HCT116 (cell line): ENCODE results near the gene RNF144B. TPM values are rescaled to one million over a fixed set of nuclear protein-coding genes. Genes with fewer than 3 reads are reported as not detected.

Experiments
- ATAC-seq: fragments of 200-7000 bp; cut with Tn5 transposase; 2 replicates; pipeline ENCODE4 v1.9.1; 2020; ENCODE audit warnings: mild to moderate bottlenecking, moderate library complexity
- BruUV-seq: library from RNA; stranded (reverse); fragments of 400-500 nt; replicated peaks from 2 replicates; lab custom pipeline; 2021; lab: Mats Ljungman, UMichigan
- CTCF ChIA-PET: fragments of 300-600 bp; sonication (Branson Sonifier 250); formaldehyde crosslinking; loops from one replicate; lab custom pipeline; 2021; ENCODE audit warnings: antibody characterized with exemption; lab: Charles Lee
- POLR2A ChIA-PET: fragments of 300-600, 350-600 bp; sonication (Branson Sonifier 250); formaldehyde crosslinking; loops from one replicate; lab custom pipeline; 2021; ENCODE audit warnings: antibody characterized with exemption; lab: Charles Lee
- RAD21 ChIA-PET, 2 experiments: fragments of 300-600 bp; sonication (Branson Sonifier 250); formaldehyde crosslinking; loops; one replicate each; lab custom pipeline; 2023; ENCODE audit warnings: low total read pairs in 2 of 2; ENCODE audit not compliant: uncharacterized antibody in 2 of 2, unreplicated experiment in 2 of 2, low non-redundant PET in 1 of 2; lab: Charles Lee
- DNase-seq: peaks from one replicate; pipeline ENCODE4 v3.0.0-alpha.2; 2010; ENCODE audit warnings: low read depth, low spot score
- H2AFZ ChIP-seq: fragments of 200-600 bp; shearing (Covaris generic), sonication (generic); 2 replicates; pipeline ENCODE4 v1.6.1; 2017; ENCODE audit warnings: low read depth, mixed run types, mixed read lengths, antibody characterized with exemption, low read length; ENCODE audit not compliant: poor library complexity, severe bottlenecking
- H3K27ac ChIP-seq: 2 replicates; pipeline ENCODE4 v1.5.1; 2012; ENCODE audit warnings: low read depth, low read length
- H3K27me3 ChIP-seq: fragments of 200-600 bp; sonication (generic); 2 replicates; pipeline ENCODE4 v1.6.1; 2016; ENCODE audit warnings: mixed run types, low read length, mixed read lengths; ENCODE audit not compliant: insufficient read depth
- H3K36me3 ChIP-seq, 2 experiments: fragments of 200-500 bp in 1 of 2; fragments of 200-600 bp in 1 of 2; sonication (Bioruptor generic) in 1 of 2; sonication (generic) in 1 of 2; 2 replicates each; pipeline versions ENCODE4 v1.5.1 to v1.6.1; 2014 to 2016; ENCODE audit warnings: low read length in 2 of 2, inconsistent platforms in 1 of 2, mixed read lengths in 1 of 2, mixed run types in 1 of 2; ENCODE audit not compliant: insufficient read depth in 2 of 2, control insufficient read depth in 1 of 2
- H3K4me1 ChIP-seq, 2 experiments: fragments of 200-600 bp in 1 of 2; sonication (generic) in 1 of 2; 2 replicates each; pipeline versions ENCODE4 v1.5.1 to v1.6.1; 2012 to 2017; ENCODE audit warnings: low read length in 2 of 2, inconsistent platforms in 1 of 2, mild to moderate bottlenecking in 1 of 2, mixed read lengths in 1 of 2, mixed run types in 1 of 2, moderate library complexity in 1 of 2; ENCODE audit not compliant: insufficient read depth in 2 of 2, control insufficient read depth in 1 of 2
- H3K4me2 ChIP-seq: fragments of 200-600 bp; sonication (generic); 2 replicates; pipeline ENCODE4 v1.6.1; 2017; ENCODE audit warnings: mixed run types, low read length, mixed read lengths
- H3K4me3 ChIP-seq, 2 experiments: fragments of 200-600 bp in 1 of 2; sonication (generic) in 1 of 2; replicated peaks in 1 of 2; 2 replicates each; pipeline ENCODE4 v1.5.1; 2011 to 2016; ENCODE audit warnings: low read length in 2 of 2, control low read depth in 1 of 2, low read depth in 1 of 2, mild to moderate bottlenecking in 1 of 2, mixed read lengths in 1 of 2, mixed run types in 1 of 2
- H3K79me2 ChIP-seq: fragments of 200-600 bp; sonication (generic); 2 replicates; pipeline ENCODE4 v1.6.1; 2017; ENCODE audit warnings: mild to moderate bottlenecking, mixed run types, low read length, moderate library complexity, mixed read lengths; ENCODE audit not compliant: insufficient read depth
- H3K9ac ChIP-seq: fragments of 200-600 bp; sonication (generic); 2 replicates; pipeline ENCODE4 v1.6.1; 2016; ENCODE audit warnings: low read length, mixed read lengths
- H3K9me2 ChIP-seq: fragments of 200-600 bp; sonication (generic), shearing (Covaris generic); 2 replicates; pipeline ENCODE4 v1.6.1; 2017; ENCODE audit warnings: mixed run types, mild to moderate bottlenecking, moderate library complexity; ENCODE audit not compliant: insufficient read depth
- H3K9me3 ChIP-seq, 2 experiments: fragments of 200-500 bp in 1 of 2; fragments of 200-600 bp in 1 of 2; sonication (Bioruptor generic) in 1 of 2; sonication (generic) in 1 of 2; 2 replicates each; pipeline ENCODE4 v1.6.1; 2014 to 2017; ENCODE audit warnings: low read length in 2 of 2, mixed read lengths in 2 of 2, inconsistent platforms in 1 of 2, low read depth in 1 of 2, mild to moderate bottlenecking in 1 of 2, mixed run types in 1 of 2, moderate library complexity in 1 of 2; ENCODE audit not compliant: control insufficient read depth in 1 of 2, insufficient read depth in 1 of 2
- H4K20me1 ChIP-seq: fragments of 200-600 bp; sonication (generic), shearing (Covaris generic); 2 replicates; pipeline ENCODE4 v1.6.1; 2017; ENCODE audit warnings: mixed run types, mild to moderate bottlenecking, moderate library complexity; ENCODE audit not compliant: insufficient read depth
- CBX3 ChIP-seq: IDR thresholded peaks from 2 replicates; pipeline ENCODE4 v1.6.1; 2012; ENCODE audit warnings: low read depth
- ELF1 ChIP-seq: IDR thresholded peaks from 2 replicates; pipeline ENCODE4 v1.6.1; 2012; ENCODE audit warnings: low read depth, borderline replicate concordance
- EZH2 ChIP-seq: fragments of 200-600 bp; sonication (generic); IDR thresholded peaks from 2 replicates; pipeline ENCODE4 v1.6.1; 2017; ENCODE audit warnings: antibody characterized with exemption, mixed run types
- FOSL1 ChIP-seq: IDR thresholded peaks from 2 replicates; pipeline ENCODE4 v1.6.1; 2012; ENCODE audit warnings: low read depth
- POLR2A ChIP-seq: IDR thresholded peaks from 2 replicates; pipeline ENCODE4 v1.7.0; 2011; ENCODE audit warnings: borderline replicate concordance; ENCODE audit not compliant: insufficient read depth, insufficient read length; ENCODE audit errors: extremely low read depth
- SRF ChIP-seq: IDR thresholded peaks from 2 replicates; pipeline ENCODE4 v1.6.1; 2012; ENCODE audit warnings: low read depth
- intact Hi-C: fragments of 100-400 bp; cut with micrococcal nuclease; formaldehyde crosslinking; loops from 2 replicates; pipeline ENCODE4 v1.10.0; 2022
- total RNA-seq: library from RNA; stranded (reverse); gene quantifications from one replicate; pipeline ENCODE4 v1.2.1, GENCODE V29; 2021; ENCODE audit not compliant: unreplicated experiment
- TF ChIP-seq, protein P1 (sequence below), 3 experiments: fragments of 200-600 bp in 1 of 3; sonication (generic) in 1 of 3; IDR thresholded peaks in 2 of 3; conservative IDR thresholded peaks in 1 of 3; 2 replicates each; pipeline ENCODE4 v1.5.1; 2012 to 2017; ENCODE audit warnings: low read depth in 2 of 3, low read length in 2 of 3, antibody characterized with exemption in 1 of 3, borderline replicate concordance in 1 of 3, control low read depth in 1 of 3, mild to moderate bottlenecking in 1 of 3, mixed read lengths in 1 of 3, mixed run types in 1 of 3, moderate library complexity in 1 of 3; ENCODE audit not compliant: insufficient read depth in 1 of 3
- TF ChIP-seq, protein P2 (sequence below): IDR thresholded peaks from 2 replicates; pipeline ENCODE4 v1.6.1; 2012
- TF ChIP-seq, protein P3 (sequence below): IDR thresholded peaks from 2 replicates; pipeline ENCODE4 v1.6.1; 2012; ENCODE audit warnings: low read depth

The RNF144B gene
- total RNA-seq, 1 experiment from 2014 or later, result 2.1 TPM

DNA sequence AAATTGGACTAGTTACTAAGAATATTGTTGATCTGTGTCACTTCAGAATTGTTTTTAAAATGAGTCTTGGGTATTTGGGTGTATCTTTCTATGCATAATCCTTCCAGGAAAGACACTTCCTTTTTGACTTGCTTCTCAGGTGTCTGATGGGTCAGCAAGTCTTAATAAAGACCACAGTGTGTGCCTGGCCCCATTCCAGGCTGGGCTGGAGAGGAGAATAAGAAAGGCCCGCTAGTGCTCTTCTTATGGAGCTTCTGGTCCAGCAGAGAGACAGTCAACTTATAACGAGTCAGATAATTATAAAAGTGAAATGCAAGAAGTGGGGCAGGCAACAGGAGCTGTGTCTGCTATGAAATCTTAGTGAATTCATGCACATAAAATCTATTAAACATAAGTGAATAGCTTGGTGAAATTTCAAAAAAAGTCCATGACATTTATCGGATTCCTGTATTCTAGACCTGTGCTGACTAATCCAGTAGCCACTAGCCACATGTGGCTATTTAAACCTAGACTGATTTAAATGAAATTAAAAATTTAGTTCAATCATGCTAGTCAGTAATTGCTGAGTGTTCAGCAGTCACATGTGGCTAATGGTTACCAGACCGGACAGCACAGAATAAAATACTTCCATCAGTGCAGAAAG is 42.6 kb downstream of the RNF144B start (continued):
- TF ChIP-seq, protein P1, sequence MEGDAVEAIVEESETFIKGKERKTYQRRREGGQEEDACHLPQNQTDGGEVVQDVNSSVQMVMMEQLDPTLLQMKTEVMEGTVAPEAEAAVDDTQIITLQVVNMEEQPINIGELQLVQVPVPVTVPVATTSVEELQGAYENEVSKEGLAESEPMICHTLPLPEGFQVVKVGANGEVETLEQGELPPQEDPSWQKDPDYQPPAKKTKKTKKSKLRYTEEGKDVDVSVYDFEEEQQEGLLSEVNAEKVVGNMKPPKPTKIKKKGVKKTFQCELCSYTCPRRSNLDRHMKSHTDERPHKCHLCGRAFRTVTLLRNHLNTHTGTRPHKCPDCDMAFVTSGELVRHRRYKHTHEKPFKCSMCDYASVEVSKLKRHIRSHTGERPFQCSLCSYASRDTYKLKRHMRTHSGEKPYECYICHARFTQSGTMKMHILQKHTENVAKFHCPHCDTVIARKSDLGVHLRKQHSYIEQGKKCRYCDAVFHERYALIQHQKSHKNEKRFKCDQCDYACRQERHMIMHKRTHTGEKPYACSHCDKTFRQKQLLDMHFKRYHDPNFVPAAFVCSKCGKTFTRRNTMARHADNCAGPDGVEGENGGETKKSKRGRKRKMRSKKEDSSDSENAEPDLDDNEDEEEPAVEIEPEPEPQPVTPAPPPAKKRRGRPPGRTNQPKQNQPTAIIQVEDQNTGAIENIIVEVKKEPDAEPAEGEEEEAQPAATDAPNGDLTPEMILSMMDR (IDR thresholded peaks at IDR 0.05 in 2 of 3, conservative IDR thresholded peaks at IDR 0.05 in 1 of 3; ENCODE audit: borderline replicate concordance in 1 of 3, insufficient read depth in 1 of 3, low read depth in 2 of 3, low read length in 2 of 3), result no peak

DNA sequence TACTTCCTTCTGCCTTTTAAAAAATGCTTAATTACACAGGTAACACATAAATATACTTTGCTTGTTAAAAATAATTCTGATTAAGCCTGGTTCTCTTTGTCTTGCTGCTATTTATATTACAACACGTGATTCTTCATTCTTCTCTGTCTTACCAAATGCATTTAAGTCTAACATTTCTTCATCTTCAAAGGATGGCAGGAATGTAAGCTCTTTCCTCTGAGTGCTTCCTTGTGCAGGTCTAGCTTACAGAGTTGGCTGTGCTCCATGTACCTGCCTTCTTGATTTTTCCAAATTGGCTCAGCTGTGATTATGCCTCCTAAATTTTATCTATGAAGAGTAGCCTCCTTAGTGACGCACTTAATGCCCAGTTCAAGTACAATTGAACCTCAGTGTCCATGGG is 44.4 kb downstream of the RNF144B start:
- intact Hi-C loops, result no loop called here
- Histone ChIP-seq H2AFZ (no peak overlapping the region), H3K9me3 (no peaks in the 10 kb centered on the region), H3K79me2 (no peaks in the 10 kb centered on the region), H3K4me2 (no peak overlapping the region), H3K27ac (no peak overlapping the region), H3K27me3 (no peaks in the 10 kb centered on the region), H3K4me1 (peaks cover 7 to 14% of the 10 kb centered on the region in 2 experiments), H3K9me2 (no peaks in the 10 kb centered on the region), H3K36me3 (no peaks in the 10 kb centered on the region), H4K20me1 (no peaks in the 10 kb centered on the region), H3K4me3 (no peak overlapping the region), H3K9ac (no peak overlapping the region)
- no peak for DNase-seq
- ATAC-seq, result no peak
- no peak for TF ChIP-seq POLR2A
- TF ChIP-seq, protein P2, sequence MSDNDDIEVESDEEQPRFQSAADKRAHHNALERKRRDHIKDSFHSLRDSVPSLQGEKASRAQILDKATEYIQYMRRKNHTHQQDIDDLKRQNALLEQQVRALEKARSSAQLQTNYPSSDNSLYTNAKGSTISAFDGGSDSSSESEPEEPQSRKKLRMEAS, result no peak
- TF ChIP-seq CBX3, result no peak
- no peak for TF ChIP-seq FOSL1
- no TSS peak for BruUV-seq
- RAD21 ChIA-PET, result no interaction called here
- CTCF ChIA-PET, result no interaction called here
- POLR2A ChIA-PET, result no interaction called here

DNA sequence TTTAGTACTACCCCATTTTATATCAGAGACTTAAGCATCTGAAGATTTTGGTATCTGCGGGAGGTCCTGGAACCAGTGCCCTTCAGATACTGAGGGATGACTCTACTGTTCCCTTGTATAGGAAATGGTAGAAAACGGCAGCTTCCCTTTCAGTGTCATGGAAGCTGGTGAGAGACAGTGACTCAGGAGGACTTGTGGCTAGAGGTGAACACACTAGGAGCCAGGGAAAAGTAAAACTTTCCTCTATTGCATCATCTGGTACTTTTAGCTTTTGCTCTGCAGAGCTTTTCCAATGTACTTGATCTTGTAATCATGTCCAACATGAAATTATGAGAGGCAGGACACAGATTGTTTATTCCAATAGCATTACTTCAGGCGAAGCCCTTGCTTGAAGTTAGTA is 45.0 kb downstream of the RNF144B start:
- Histone ChIP-seq H3K36me3 (no peaks in the 10 kb centered on the region), H3K9me3 (no peaks in the 10 kb centered on the region), H3K4me1 (peaks cover 7 to 14% of the 10 kb centered on the region in 2 experiments), H3K79me2 (no peaks in the 10 kb centered on the region), H3K4me3 (no peak overlapping the region), H3K27me3 (no peaks in the 10 kb centered on the region), H3K9me2 (no peaks in the 10 kb centered on the region), H4K20me1 (no peaks in the 10 kb centered on the region), H3K4me2 (no peak overlapping the region), H2AFZ (no peak overlapping the region), H3K27ac (no peak overlapping the region), H3K9ac (no peak overlapping the region)
- no peak for DNase-seq
- BruUV-seq, result no TSS peak
- CTCF ChIA-PET, result no interaction called here
- intact Hi-C loops, result no loop called here
- POLR2A ChIA-PET, result no interaction called here
- no peak for ATAC-seq
- RAD21 ChIA-PET, result no interaction called here
- TF ChIP-seq, protein P1 (IDR thresholded peaks at IDR 0.05 in 2 of 3, conservative IDR thresholded peaks at IDR 0.05 in 1 of 3; ENCODE audit: borderline replicate concordance in 1 of 3, insufficient read depth in 1 of 3, low read depth in 2 of 3, low read length in 2 of 3), result no peak
- TF ChIP-seq, protein P3, sequence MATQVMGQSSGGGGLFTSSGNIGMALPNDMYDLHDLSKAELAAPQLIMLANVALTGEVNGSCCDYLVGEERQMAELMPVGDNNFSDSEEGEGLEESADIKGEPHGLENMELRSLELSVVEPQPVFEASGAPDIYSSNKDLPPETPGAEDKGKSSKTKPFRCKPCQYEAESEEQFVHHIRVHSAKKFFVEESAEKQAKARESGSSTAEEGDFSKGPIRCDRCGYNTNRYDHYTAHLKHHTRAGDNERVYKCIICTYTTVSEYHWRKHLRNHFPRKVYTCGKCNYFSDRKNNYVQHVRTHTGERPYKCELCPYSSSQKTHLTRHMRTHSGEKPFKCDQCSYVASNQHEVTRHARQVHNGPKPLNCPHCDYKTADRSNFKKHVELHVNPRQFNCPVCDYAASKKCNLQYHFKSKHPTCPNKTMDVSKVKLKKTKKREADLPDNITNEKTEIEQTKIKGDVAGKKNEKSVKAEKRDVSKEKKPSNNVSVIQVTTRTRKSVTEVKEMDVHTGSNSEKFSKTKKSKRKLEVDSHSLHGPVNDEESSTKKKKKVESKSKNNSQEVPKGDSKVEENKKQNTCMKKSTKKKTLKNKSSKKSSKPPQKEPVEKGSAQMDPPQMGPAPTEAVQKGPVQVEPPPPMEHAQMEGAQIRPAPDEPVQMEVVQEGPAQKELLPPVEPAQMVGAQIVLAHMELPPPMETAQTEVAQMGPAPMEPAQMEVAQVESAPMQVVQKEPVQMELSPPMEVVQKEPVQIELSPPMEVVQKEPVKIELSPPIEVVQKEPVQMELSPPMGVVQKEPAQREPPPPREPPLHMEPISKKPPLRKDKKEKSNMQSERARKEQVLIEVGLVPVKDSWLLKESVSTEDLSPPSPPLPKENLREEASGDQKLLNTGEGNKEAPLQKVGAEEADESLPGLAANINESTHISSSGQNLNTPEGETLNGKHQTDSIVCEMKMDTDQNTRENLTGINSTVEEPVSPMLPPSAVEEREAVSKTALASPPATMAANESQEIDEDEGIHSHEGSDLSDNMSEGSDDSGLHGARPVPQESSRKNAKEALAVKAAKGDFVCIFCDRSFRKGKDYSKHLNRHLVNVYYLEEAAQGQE, result no peak
- TF ChIP-seq EZH2 (no peak), SRF (no peak), ELF1 (no peak), POLR2A (no peak)
